Measurements from ENCODE around the gene PCSK5.

DNA sequence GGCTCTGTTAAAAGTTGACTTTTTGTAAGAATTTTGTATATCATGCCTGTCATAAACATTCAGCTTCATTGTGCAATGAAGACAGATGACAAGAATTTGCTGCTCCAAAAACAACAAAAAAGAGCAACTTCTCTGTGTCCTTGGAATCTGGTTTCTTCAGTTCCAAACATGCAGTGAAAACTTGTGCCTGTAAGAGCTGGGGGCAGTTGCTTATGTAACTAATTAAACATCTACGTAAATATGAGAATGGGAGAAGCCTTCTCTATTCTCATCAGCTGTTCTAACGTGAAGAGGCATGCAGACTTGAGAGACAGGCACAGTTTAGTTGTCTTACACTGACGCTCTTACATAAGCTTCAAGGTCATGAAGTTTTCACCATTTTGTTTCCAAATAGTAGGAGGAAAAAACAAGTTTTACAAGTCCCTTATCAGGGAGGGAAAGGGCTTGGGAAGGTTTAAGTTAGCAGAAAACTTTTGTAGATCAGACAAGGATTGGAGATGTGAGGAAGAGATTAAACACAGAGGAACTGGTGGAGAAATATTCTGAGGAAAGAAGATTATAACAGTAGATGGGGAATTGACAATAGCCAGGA, 333.4 kb downstream of the PCSK5 start:
- TF ChIP-seq, protein P1, sequence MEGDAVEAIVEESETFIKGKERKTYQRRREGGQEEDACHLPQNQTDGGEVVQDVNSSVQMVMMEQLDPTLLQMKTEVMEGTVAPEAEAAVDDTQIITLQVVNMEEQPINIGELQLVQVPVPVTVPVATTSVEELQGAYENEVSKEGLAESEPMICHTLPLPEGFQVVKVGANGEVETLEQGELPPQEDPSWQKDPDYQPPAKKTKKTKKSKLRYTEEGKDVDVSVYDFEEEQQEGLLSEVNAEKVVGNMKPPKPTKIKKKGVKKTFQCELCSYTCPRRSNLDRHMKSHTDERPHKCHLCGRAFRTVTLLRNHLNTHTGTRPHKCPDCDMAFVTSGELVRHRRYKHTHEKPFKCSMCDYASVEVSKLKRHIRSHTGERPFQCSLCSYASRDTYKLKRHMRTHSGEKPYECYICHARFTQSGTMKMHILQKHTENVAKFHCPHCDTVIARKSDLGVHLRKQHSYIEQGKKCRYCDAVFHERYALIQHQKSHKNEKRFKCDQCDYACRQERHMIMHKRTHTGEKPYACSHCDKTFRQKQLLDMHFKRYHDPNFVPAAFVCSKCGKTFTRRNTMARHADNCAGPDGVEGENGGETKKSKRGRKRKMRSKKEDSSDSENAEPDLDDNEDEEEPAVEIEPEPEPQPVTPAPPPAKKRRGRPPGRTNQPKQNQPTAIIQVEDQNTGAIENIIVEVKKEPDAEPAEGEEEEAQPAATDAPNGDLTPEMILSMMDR (conservative IDR thresholded peaks at IDR 0.05; ENCODE audit: low read length) = no peak
- no peak for TF ChIP-seq EZH2phosphoT487 (IDR thresholded peaks at IDR 0.05; ENCODE audit: borderline replicate concordance, low read depth, low read length)

Data from OCI-LY7 (cell line).